Measurements from ENCODE around the gene EIF4EBP2. TPM values are rescaled to one million over a fixed set of nuclear protein-coding genes. Genes with fewer than 3 reads are reported as not detected.

Gene EIF4EBP2
- total and polyA plus RNA-seq, 2 experiments from 2014 or later: 42.0 to 131 TPM

- Mint-ChIP-seq H3K4me1 (peaks cover 27% of the 10 kb centered on the region), H3K36me3 (ENCODE audit: low read depth) (no peaks in the 10 kb centered on the region), H3K27me3 (ENCODE audit: insufficient read depth, low read depth, poor library complexity) (peaks cover 50% of the 10 kb centered on the region), H3K9me3 (no peaks in the 10 kb centered on the region; the same call in 2 of the 3 replicates), H3K4me3 (no peak overlapping the region), H3K27ac (no peak overlapping the region)
- Histone ChIP-seq H3K27me3 (ENCODE audit: insufficient read depth) (peaks cover 41% of the 10 kb centered on the region), H3K9me2 (ENCODE audit: insufficient read depth) (no peaks in the 10 kb centered on the region), H3K27ac (ENCODE audit: low read depth) (no peak overlapping the region), H3K4me1 (ENCODE audit: insufficient read depth) (peaks cover 29% of the 10 kb centered on the region), H2AFZ (no peak overlapping the region), H4K20me1 (replicated peaks; ENCODE audit: insufficient read depth) (no peaks in the 10 kb centered on the region; the same call in 1 of the 2 replicates), H3K79me2 (replicated peaks; ENCODE audit: insufficient read depth) (no peaks in the 10 kb centered on the region), H3K4me2 (no peak overlapping the region), H3F3A (replicated peaks; ENCODE audit: low read depth) (peaks cover 18% of the 10 kb centered on the region), H3K4me3 (no peak overlapping the region), H3K36me3 (ENCODE audit: insufficient read depth) (no peaks in the 10 kb centered on the region)
- ATAC-seq: peak; percentile 54
- DNase-seq (ENCODE audit: low spot score): peak; percentile 92
- TF ChIP-seq, protein P1, sequence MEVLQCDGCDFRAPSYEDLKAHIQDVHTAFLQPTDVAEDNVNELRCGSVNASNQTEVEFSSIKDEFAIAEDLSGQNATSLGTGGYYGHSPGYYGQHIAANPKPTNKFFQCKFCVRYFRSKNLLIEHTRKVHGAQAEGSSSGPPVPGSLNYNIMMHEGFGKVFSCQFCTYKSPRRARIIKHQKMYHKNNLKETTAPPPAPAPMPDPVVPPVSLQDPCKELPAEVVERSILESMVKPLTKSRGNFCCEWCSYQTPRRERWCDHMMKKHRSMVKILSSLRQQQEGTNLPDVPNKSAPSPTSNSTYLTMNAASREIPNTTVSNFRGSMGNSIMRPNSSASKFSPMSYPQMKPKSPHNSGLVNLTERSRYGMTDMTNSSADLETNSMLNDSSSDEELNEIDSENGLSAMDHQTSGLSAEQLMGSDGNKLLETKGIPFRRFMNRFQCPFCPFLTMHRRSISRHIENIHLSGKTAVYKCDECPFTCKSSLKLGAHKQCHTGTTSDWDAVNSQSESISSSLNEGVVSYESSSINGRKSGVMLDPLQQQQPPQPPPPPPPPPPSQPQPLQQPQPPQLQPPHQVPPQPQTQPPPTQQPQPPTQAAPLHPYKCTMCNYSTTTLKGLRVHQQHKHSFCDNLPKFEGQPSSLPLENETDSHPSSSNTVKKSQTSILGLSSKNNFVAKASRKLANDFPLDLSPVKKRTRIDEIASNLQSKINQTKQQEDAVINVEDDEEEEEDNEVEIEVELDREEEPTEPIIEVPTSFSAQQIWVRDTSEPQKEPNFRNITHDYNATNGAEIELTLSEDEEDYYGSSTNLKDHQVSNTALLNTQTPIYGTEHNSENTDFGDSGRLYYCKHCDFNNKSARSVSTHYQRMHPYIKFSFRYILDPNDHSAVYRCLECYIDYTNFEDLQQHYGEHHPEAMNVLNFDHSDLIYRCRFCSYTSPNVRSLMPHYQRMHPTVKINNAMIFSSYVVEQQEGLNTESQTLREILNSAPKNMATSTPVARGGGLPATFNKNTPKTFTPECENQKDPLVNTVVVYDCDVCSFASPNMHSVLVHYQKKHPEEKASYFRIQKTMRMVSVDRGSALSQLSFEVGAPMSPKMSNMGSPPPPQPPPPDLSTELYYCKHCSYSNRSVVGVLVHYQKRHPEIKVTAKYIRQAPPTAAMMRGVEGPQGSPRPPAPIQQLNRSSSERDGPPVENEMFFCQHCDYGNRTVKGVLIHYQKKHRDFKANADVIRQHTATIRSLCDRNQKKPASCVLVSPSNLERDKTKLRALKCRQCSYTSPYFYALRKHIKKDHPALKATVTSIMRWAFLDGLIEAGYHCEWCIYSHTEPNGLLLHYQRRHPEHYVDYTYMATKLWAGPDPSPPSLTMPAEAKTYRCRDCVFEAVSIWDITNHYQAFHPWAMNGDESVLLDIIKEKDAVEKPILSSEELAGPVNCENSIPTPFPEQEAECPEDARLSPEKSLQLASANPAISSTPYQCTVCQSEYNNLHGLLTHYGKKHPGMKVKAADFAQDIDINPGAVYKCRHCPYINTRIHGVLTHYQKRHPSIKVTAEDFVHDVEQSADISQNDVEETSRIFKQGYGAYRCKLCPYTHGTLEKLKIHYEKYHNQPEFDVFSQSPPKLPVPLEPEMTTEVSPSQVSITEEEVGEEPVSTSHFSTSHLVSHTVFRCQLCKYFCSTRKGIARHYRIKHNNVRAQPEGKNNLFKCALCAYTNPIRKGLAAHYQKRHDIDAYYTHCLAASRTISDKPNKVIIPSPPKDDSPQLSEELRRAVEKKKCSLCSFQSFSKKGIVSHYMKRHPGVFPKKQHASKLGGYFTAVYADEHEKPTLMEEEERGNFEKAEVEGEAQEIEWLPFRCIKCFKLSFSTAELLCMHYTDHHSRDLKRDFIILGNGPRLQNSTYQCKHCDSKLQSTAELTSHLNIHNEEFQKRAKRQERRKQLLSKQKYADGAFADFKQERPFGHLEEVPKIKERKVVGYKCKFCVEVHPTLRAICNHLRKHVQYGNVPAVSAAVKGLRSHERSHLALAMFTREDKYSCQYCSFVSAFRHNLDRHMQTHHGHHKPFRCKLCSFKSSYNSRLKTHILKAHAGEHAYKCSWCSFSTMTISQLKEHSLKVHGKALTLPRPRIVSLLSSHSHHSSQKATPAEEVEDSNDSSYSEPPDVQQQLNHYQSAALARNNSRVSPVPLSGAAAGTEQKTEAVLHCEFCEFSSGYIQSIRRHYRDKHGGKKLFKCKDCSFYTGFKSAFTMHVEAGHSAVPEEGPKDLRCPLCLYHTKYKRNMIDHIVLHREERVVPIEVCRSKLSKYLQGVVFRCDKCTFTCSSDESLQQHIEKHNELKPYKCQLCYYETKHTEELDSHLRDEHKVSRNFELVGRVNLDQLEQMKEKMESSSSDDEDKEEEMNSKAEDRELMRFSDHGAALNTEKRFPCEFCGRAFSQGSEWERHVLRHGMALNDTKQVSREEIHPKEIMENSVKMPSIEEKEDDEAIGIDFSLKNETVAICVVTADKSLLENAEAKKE (CRISPR knock-in tag; IDR thresholded peaks at IDR 0.05): no peak
- no peak for TF ChIP-seq STAT1 (IDR thresholded peaks at IDR 0.05; ENCODE audit: unreplicated experiment)
- no peak for TF ChIP-seq POLR2AphosphoS5 (IDR thresholded peaks at IDR 0.05; ENCODE audit: low read depth)
- TF ChIP-seq, protein P2, sequence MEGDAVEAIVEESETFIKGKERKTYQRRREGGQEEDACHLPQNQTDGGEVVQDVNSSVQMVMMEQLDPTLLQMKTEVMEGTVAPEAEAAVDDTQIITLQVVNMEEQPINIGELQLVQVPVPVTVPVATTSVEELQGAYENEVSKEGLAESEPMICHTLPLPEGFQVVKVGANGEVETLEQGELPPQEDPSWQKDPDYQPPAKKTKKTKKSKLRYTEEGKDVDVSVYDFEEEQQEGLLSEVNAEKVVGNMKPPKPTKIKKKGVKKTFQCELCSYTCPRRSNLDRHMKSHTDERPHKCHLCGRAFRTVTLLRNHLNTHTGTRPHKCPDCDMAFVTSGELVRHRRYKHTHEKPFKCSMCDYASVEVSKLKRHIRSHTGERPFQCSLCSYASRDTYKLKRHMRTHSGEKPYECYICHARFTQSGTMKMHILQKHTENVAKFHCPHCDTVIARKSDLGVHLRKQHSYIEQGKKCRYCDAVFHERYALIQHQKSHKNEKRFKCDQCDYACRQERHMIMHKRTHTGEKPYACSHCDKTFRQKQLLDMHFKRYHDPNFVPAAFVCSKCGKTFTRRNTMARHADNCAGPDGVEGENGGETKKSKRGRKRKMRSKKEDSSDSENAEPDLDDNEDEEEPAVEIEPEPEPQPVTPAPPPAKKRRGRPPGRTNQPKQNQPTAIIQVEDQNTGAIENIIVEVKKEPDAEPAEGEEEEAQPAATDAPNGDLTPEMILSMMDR (conservative IDR thresholded peaks at IDR 0.05; ENCODE audit: low read depth in 2 of 2): peak; percentile 88 to 98
- TF ChIP-seq ZNF114 (CRISPR knock-in tag; IDR thresholded peaks at IDR 0.05): no peak
Measured at GRCh38 chr10:70461397-70462348, 57.7 kb downstream of the EIF4EBP2 start.
